ENCODE measurements around the gene RNF224. TPM values are rescaled to one million over a fixed set of nuclear protein-coding genes. Genes with fewer than 3 reads are reported as not detected.

RNF224 gene
- total RNA-seq, 1 experiment from 2014 or later = not detected

- DNase-seq (ENCODE audit: low spot score) = no peak
Measured at GRCh38 chr9:137192448-137192780, 34.9 kb upstream of the RNF224 start.

DNA sequence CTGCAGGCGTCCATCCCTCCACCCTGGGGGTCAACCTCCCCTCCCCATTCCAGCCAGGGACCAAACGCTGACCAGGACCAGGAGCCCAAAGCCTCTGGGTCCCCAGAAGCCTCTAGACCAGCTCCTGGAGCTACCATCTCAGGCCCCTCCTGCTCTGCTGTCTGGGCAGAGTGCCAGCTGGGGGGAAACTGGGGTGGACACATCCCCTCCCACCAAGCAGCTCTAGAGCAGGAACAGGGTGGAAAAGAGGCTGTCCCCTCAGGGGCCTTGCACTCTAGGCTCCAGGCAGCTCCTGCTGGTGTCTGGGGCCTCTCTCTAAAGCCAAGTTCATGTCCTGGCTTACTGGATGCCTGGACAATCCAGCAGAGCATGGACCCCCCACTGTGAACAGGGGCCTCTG is 34.4 kb upstream of the RNF224 start:
- no peak for DNase-seq (ENCODE audit: low spot score)

GRCh38 chr9:137193771-137194170 is 33.5 kb upstream of the RNF224 start:
- DNase-seq (ENCODE audit: low spot score) = no peak

GRCh38 chr9:137194388-137194787 is 32.9 kb upstream of the RNF224 start:
- DNase-seq (ENCODE audit: low spot score) = no peak

- DNase-seq (ENCODE audit: low spot score) = no peak
Measured at GRCh38 chr9:137194909-137195308, 32.4 kb upstream of the RNF224 start.

DNA sequence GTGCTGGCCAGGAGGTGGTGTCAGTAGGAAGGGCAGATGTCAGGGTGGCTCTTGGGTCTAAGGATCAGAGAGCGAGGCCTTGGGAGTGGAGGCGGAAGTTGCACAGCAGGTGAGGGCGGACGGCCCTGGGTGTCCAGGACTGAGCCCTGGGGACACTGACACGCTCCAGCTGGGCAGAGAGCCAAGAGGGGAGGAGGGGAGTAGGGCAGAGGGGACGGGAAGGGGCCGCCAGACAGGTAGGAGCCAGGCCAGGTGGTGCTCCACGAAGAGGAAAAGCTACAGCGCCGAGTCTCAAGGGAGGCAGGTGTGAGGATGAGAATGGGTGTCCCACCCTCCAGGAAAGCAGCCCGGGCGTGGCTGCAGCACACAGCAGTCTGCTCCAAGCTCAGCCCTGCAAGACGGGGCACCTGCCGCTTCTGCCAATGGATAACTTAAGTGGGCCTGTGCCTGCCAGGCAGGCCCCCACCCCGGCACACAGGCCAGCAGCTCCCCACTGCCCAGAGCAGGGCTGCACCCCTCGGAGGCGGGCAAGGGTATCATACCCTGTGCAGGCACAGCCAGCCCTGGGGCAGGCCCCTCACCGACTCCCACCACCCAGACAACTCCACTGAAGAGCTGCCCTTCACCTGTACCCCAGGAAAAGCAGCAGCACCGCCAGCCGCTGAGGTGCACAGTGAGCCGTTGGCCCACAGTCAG is 31.6 kb upstream of the RNF224 start:
- DNase-seq (ENCODE audit: low spot score) = no peak

DNA sequence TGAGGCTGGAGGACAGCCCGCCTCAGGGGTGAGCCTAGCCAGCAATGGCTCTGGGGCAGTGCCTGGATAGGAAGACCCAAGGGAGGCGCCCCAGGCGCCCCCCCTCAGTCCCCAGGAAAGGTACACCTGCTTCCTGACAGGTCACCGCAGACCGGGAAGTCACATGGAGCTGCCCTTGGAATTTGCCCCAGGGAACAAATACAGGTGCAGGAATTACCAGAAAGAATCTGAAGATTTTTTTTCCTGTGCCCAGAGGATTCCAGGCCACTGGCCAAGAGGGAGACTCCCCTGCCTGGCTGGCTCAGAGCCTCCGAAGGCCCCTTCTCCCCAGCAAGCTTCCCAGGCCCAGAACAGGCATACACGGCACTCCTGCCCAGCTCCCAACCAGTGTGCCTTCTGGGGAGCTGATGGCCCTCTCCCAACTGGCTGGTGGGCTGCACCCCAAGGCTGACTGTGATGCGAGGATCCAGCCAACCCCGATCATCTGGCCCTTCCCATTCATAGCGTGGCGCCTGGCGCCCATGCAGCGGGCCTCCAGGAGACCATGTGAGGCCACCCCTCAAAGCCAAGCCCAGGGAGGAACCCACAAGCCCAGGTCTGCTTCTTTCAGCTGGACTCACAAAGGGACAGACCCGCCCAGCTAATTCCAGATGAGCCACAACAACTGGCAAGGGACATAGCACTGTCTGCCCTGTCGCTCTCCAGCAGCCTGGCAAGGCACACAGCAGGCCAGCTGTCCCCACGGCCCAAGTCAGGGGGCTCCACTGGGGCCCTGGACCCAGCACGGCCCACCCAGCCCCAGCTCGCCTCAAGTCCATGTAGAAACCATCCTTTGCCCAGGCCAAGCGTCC is 29.0 kb upstream of the RNF224 start:
- DNase-seq (ENCODE audit: low spot score) = no peak

GRCh38 chr9:137198902-137199283 is 28.4 kb upstream of the RNF224 start:
- no peak for DNase-seq (ENCODE audit: low spot score)

GRCh38 chr9:137199411-137200121 is 27.7 kb upstream of the RNF224 start:
- DNase-seq (ENCODE audit: low spot score) = no peak

- DNase-seq (ENCODE audit: low spot score) = peak; percentile 98
Measured at GRCh38 chr9:137200311-137201204, 26.7 kb upstream of the RNF224 start, which contains the start of gene TPRN. TSS of gene TPRN (minus strand) at chr9:137200741. CDS start at chr9:137200711, 30 bp downstream.

GRCh38 chr9:137201205-137201868 is 26.0 kb upstream of the RNF224 start:
- no peak for DNase-seq (ENCODE audit: low spot score)

- no peak for DNase-seq (ENCODE audit: low spot score)
Measured at GRCh38 chr9:137202966-137203365, 24.3 kb upstream of the RNF224 start.

- DNase-seq (ENCODE audit: low spot score) = no peak
Measured at GRCh38 chr9:137204731-137205125, 22.6 kb upstream of the RNF224 start.

- DNase-seq (ENCODE audit: low spot score) = peak; percentile 80
Measured at GRCh38 chr9:137205126-137206069, 21.9 kb upstream of the RNF224 start, which contains the start of the genes NDOR1 and TMEM203. TSS of gene NDOR1 (plus strand) at chr9:137205700. CDS start at chr9:137205778, 78 bp downstream. TSS of gene TMEM203 (minus strand) at chr9:137205648. CDS start at chr9:137205414, 234 bp downstream.

DNA sequence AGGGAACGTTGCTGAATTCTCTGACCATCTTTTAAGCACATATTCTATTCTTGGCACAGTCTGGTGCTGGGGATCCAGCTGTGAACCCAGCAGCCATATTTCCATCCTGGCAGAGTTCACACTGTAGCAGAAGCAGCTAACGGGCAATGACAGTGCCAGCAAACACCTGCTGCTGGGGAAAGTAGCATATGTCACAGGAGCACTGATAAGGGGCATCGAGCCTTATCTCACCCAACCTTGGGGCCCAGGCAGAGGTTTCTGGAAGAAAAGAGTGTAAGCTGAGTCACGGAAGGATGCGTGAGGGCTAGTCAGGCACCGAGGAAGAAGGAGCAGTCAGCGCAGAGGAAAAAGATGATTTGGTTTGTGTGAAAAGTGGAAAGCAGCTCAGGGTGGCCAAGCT is 20.7 kb upstream of the RNF224 start:
- DNase-seq (ENCODE audit: low spot score) = no peak

GRCh38 chr9:137211532-137211931 is 15.8 kb upstream of the RNF224 start:
- no peak for DNase-seq (ENCODE audit: low spot score)

DNA sequence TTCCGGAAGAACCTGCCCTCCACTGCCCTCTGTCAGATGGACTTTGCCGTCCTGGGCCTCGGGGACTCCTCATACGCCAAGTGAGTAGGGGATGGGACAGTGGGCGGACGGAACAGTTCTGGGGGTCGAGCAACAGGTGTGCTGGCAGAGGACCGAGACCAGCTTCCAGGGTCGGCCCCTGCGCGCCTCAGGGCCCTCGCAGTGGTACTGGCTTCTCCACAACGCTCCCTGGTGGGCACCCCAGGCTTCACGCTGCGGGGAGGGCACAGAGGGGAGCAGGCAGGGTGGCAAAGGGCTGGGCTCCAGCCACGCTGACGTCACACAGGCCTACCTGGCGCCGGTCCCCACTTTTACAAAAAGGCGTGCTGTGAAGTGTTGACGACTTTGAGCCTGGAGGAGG is 14.8 kb upstream of the RNF224 start:
- no peak for DNase-seq (ENCODE audit: low spot score)

- no peak for DNase-seq (ENCODE audit: low spot score)
Measured at GRCh38 chr9:137213160-137214060, 13.9 kb upstream of the RNF224 start.

GRCh38 chr9:137214620-137215019 is 12.7 kb upstream of the RNF224 start:
- DNase-seq (ENCODE audit: low spot score) = no peak
